GM19035 (cell line): ENCODE data around the gene EPHA6.
"Not testable (repeated sequence)": the region's sequence is repeated elsewhere in the genome, so short reads cannot be mapped to it uniquely, and the experiment has no call there.

Source experiments
- ATAC-seq: cut with Tn5 transposase; IDR thresholded peaks from one replicate; pipeline ENCODE4 v1.9.1; 2021; ENCODE audit not compliant: unreplicated experiment

The EPHA6 gene

GRCh38 chr3:97010881-97011657 lies 196.7 kb downstream of the EPHA6 start:
- no peak for ATAC-seq

- ATAC-seq = no peak
Observed at GRCh38 chr3:97021778-97022177, 207.4 kb downstream of the EPHA6 start.

DNA sequence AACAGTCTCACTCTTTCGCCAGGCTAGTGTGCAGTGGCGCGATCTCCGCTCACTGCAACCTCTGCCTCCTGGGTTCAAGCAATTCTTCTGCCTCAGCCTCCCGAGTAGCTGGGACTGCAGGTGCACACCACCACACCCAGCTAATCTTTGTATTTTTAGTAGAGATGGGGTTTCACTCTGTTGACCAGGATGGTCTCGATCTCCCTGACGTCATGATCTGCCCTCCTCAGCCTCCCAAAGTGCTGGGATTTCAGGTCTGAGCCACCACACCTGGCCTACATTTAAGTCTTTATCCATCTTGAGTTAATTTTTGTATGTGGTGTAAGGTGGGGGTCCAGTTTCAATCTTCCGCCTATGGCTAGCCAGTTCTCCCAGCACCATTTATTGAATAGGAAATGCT lies 211.2 kb downstream of the EPHA6 start:
- not testable (repeated sequence) for ATAC-seq

- ATAC-seq = no peak
Observed at GRCh38 chr3:97029972-97030371, 215.6 kb downstream of the EPHA6 start.

- no peak for ATAC-seq
Observed at GRCh38 chr3:97037294-97037943, 223.0 kb downstream of the EPHA6 start.

DNA sequence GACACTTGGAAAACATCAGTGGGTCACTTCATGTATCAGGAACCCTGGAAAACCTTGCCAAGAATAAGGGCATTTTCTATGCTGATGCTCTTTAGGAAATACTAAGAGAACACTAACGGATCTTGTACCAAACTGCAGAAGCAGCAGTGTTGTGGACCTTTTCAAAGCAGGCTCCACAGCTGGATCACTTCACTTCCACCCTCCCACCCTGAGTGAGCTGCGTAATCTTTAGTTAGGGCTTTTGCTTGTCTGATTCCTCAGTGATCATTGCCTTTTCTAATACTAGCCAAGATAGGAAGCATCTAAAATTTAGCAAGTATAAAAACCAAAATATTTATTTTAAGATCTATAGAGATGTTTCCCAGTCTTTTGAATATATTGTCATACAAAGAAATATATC lies 229.0 kb downstream of the EPHA6 start:
- ATAC-seq = no peak

DNA sequence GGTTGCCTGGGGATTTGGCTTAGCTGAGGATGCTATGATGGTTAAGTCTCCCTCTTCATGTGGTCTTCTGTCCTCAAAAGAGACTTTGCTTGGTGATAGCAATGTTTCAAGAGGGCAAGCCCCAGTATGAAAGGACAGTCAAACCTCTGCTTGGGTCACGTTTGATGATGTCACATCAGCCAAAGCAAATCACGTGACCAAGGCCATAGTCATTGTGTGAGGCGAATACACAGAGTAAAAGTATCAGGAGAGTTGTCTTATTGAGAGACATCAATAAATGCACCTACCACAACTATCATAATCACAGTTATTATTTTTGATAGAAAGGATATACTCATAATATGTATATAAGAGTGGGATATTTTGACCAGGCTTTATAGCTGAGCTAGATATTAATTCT lies 243.0 kb downstream of the EPHA6 start:
- ATAC-seq = no peak

DNA sequence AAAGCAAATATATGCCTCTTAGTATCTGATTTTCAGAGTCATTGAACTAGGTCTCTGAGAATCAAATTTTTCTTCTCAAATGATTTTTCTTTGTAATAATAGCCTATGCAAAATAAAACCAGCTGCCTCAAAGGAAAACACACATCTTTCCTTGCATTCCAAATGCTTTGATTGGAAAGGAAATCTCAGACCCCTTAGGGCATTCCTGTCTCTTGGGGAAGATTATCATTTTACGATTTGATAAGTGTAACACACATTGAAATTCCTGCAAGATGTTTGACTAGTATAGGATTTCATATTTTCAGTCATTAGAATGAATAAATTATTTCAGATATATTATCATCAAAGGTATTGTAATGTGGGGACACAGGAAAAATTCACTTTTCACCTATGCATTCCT lies 244.8 kb downstream of the EPHA6 start:
- ATAC-seq = no peak

DNA sequence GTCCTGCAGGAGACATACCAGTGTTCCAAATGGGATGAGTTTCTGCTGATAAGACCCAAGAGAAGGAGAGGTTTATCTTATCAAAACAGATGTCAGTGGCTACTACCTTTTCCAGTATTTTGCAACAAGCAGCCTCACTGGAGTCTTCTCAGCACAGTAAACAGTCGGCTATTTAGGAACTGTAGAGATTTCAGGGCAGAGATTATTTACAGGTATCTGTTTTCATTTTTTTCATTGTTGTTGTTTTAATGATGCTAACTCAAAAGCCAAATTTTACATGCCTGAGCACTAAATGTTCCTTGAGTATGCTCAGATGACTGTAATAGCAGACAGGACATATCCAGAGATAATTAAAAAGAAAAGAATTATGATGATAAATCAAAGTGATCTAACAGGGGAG lies 252.1 kb downstream of the EPHA6 start:
- ATAC-seq = no peak

- ATAC-seq = no peak
Observed at GRCh38 chr3:97070302-97070701, 255.9 kb downstream of the EPHA6 start.

- no peak for ATAC-seq
Observed at GRCh38 chr3:97074546-97074945, 260.2 kb downstream of the EPHA6 start.

DNA sequence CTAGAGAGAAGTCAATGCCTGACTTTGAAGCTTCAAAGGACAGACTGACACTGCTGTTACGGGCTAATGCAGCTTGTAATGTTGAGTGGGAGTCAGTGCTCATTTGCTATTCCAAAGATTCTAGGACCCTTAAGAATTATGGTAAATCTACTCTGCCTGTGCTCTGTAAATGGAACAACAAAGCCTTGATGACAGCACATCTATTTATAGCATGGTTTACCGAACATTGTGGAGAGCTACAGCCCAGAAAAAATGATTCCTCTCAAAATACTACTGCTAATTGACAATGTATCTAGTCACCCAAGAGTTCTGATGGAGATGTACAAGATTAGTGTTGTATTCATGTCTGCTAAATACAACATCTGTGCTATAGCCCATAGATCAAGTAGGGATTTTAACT lies 262.3 kb downstream of the EPHA6 start:
- ATAC-seq = no peak

DNA sequence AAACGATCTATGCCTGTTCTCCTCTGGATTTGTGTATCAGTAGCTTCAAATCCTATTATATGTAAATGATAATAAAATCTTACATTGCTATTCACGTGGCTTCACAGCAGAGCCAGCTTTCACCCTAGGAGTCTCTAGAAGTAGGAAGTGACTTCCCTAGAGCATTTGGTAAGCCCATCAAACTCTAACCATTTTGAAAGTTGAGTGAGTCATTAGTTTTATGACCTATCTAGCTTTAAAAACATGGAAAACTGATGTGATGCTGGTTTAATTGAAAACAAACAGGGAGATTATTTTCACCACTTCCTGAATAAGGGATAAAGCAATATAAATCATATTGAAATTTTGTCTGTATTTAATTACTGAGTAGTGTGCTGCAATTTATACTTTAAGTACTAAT lies 275.2 kb downstream of the EPHA6 start:
- ATAC-seq = no peak

DNA sequence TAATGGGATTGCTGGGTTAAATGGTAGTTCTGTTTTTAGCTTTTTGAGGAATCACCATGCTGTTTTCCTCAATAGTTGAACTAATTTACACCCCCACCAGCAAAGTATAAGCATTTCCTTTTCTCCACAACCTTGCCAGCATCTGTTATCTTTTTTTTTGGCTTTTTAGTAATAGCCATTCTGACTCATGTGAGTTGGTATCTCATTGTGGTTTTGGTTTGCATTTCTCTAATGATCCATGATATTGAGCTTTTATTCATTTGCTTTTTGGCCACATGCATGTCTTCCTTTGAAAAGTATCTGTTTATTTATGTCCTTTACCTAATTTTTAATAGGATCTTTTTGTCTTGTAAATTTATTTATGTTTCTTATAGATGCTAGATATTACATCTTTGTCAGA lies 288.2 kb downstream of the EPHA6 start:
- ATAC-seq = no peak

GRCh38 chr3:97105989-97106651 lies 291.7 kb downstream of the EPHA6 start:
- ATAC-seq = no peak

DNA sequence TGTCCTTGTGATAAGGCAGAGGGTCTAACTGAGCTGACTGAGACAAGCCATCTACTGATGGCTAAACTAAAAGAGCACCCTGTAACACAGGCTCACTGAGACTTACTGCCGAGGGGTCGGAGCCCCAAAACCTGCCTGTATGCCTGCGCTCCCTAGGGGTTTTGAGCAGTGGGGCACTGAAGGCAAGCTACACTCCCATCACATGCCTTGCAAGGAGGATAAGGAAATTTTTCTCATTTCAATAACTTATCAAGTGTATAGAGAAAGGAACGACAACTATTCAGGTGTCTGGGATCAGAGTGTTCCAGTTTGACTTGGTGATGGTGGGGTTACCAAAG lies 292.2 kb downstream of the EPHA6 start:
- no peak for ATAC-seq

DNA sequence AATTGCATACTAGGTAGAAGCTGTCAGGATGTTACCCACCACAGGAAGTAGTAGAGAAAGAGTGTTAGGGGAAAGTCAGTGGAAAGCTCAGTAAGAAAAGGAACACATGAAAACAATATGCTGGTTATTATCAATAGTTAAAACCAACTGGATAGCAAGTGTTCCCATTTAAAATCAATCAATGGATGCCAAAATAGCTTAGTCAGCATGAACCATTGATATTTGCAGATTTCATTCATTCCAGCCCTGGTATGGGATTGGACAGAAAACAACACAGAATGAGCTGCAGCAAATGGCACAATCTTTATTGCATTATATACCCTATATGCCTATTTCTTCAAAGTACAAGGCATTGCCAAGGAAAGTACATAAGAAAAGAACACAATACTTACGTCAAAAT lies 293.7 kb downstream of the EPHA6 start:
- ATAC-seq = no peak

DNA sequence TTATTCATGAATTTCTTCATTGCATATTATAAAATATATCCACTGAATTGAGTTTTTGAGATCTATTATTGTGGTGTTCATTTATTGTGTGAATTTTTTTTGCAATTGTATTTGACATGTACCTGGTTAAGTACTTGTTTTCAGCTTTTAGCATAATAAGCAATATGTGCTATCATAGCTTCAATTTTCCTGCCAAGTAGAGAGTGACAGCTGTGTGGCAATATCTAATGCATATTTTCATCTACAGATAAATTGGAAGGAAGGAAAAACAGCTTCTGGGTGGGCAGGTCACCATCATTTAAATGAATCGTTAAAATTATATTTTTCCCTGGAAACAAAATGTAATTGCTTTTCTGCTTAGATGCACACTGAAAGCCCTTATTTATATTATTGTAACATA lies 296.9 kb downstream of the EPHA6 start:
- no peak for ATAC-seq

GRCh38 chr3:97121386-97121785 lies 307.0 kb downstream of the EPHA6 start:
- ATAC-seq = no peak

DNA sequence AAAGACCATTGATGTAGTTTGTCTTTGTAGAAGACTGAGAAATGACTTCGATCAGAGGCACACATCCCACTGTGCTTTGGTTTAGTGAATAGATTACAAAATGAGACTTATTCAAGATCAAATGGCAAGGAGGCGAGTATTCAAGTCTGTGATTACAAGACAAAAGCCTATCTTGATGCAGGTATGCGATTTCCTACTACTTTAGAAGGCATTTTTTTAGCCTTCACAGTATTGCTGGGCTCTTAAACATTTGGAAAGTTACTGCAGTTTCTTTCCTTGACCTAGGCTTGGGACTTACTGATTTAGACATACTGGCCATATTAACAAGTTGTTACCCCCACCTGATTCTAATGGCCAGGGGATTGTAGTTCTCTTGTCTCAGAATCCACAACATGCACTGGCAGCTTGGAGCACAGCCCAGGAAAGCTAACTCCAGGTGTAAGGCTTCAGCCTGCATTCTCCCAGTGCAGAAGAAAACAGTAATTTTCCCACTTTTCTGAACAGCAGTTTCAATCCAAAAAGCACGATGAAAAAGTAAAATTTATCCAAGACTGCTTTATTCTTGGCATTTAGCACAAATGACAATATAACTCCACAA lies 311.6 kb downstream of the EPHA6 start:
- ATAC-seq = no peak

GRCh38 chr3:97131476-97131875 lies 317.1 kb downstream of the EPHA6 start:
- ATAC-seq = no peak
